PC-3 (cell line): ENCODE measurements around the gene KCNQ1OT1. TPM values are rescaled to one million over a fixed set of nuclear protein-coding genes. Genes with fewer than 3 reads are reported as not detected.

Source experiments
- ATAC-seq: fragments of 200-7000 bp; cut with Tn5 transposase; 2 replicates; pipeline ENCODE4 v1.9.1; 2020; ENCODE audit warnings: mild to moderate bottlenecking, moderate library complexity
- BruUV-seq: library from RNA; stranded (reverse); fragments of 400-500 nt; replicated peaks from 2 replicates; lab custom pipeline; 2021; lab: Mats Ljungman, UMichigan
- CTCF ChIA-PET: fragments of 300-600 bp; sonication (Branson Sonifier 250); formaldehyde crosslinking; loops from one replicate; lab custom pipeline; 2022; ENCODE audit warnings: antibody characterized with exemption; lab: Charles Lee
- POLR2A ChIA-PET: fragments of 300-600 bp; sonication (Branson Sonifier 250); formaldehyde crosslinking; loops from one replicate; lab custom pipeline; 2022; ENCODE audit warnings: antibody characterized with exemption; ENCODE audit not compliant: unreplicated experiment; lab: Charles Lee
- DNase-seq: peaks from one replicate; pipeline ENCODE4 v3.0.0-alpha.2; 2015
- H2AFZ ChIP-seq: fragments of 300-600 bp; sonication (generic); 2 replicates; pipeline ENCODE4 v1.6.0; 2016; ENCODE audit warnings: antibody characterized with exemption, low read length
- H3F3A ChIP-seq: fragments of 300-600 bp; sonication (generic); one replicate; pipeline ENCODE4 v1.6.0; 2017; ENCODE audit warnings: antibody characterized with exemption, low read length, control low read depth, mild to moderate bottlenecking; ENCODE audit not compliant: unreplicated experiment
- H3K27ac ChIP-seq: fragments of 300-600 bp; sonication (generic); 2 replicates; pipeline ENCODE4 v1.5.1; 2016; ENCODE audit warnings: mild to moderate bottlenecking, low read length
- H3K27me3 ChIP-seq: fragments of 300-600 bp; sonication (generic); 2 replicates; pipeline ENCODE4 v1.6.1; 2016; ENCODE audit warnings: low read length, mixed read lengths
- H3K36me3 ChIP-seq: fragments of 300-600 bp; sonication (generic); 2 replicates; pipeline ENCODE4 v1.6.1; 2016; ENCODE audit warnings: low read depth, mixed run types, low read length, mixed read lengths
- H3K4me1 ChIP-seq: fragments of 300-600 bp; sonication (generic); 2 replicates; pipeline ENCODE4 v1.5.1; 2016; ENCODE audit warnings: low read length; ENCODE audit not compliant: insufficient read depth
- H3K4me2 ChIP-seq: fragments of 300-600 bp; sonication (generic); 2 replicates; pipeline ENCODE4 v1.6.0; 2016; ENCODE audit warnings: low read length
- H3K4me3 ChIP-seq: fragments of 300-600 bp; sonication (generic); 2 replicates; pipeline ENCODE4 v1.5.1; 2016; ENCODE audit warnings: mild to moderate bottlenecking, low read length, mixed read lengths
- H3K79me2 ChIP-seq: fragments of 300-600 bp; sonication (generic); 2 replicates; pipeline ENCODE4 v1.6.1; 2017; ENCODE audit warnings: low read length, mixed read lengths
- H3K9ac ChIP-seq: fragments of 300-600 bp; sonication (generic); 2 replicates; pipeline ENCODE4 v1.6.0; 2016; ENCODE audit warnings: mild to moderate bottlenecking, low read length
- H3K9me2 ChIP-seq: fragments of 300-600 bp; sonication (generic); replicated peaks from 2 replicates; pipeline ENCODE4 v1.6.1; 2016; ENCODE audit warnings: mixed run types, low read length, mixed read lengths
- H3K9me3 ChIP-seq: fragments of 300-600 bp; sonication (generic); 2 replicates; pipeline ENCODE4 v1.6.1; 2016; ENCODE audit warnings: low read length, mixed read lengths
- H4K20me1 ChIP-seq: fragments of 300-600 bp; sonication (generic); 2 replicates; pipeline ENCODE4 v1.6.1; 2016; ENCODE audit warnings: low read length, mixed read lengths
- EZH2 ChIP-seq: fragments of 300-600 bp; sonication (generic); IDR thresholded peaks from one replicate; pipeline ENCODE4 v1.6.1; 2017; ENCODE audit warnings: antibody characterized with exemption, mild to moderate bottlenecking, low read length; ENCODE audit not compliant: unreplicated experiment
- EZH2phosphoT487 ChIP-seq: fragments of 300-600 bp; sonication (generic); IDR thresholded peaks from 2 replicates; pipeline ENCODE4 v1.6.1; 2018; ENCODE audit warnings: mild to moderate bottlenecking, antibody characterized with exemption, low read length, borderline replicate concordance
- intact Hi-C: fragments of 100-400 bp; cut with micrococcal nuclease; formaldehyde crosslinking; loops from 2 replicates; pipeline ENCODE4 v1.9.0; 2023
- total RNA-seq: library from RNA; depleted of rRNA; stranded (reverse); fragments of >200 nt; gene quantifications from 2 replicates; pipeline ENCODE4 v1.2.3, GENCODE V29; 2014
- TF ChIP-seq, protein P1 (sequence below): fragments of 300-600 bp; sonication (generic); conservative IDR thresholded peaks from 2 replicates; pipeline ENCODE4 v1.5.1; 2017; ENCODE audit warnings: antibody characterized with exemption, low read depth, mild to moderate bottlenecking, low read length

KCNQ1OT1 gene
- total RNA-seq, 1 experiment from 2014 or later: 1.5 TPM

DNA sequence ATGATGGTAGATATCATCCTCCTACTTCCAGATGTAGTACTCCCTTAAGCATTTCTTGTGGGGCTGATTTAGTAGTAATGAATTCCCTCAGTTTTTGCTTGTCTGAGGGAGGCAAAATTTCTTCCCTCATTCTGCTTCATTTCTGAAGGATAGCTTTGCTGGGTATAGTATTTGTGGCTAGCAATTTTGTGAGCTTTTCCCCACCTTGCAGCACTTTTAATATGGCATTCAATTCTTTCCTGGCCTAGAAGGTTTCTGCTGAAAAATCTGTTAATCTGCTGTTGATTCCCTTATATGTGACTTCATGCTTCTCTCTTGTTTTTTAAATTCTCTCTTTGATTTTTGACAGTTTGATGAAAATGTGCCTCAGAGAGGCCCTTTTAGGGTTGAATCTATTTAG, 50.4 kb downstream of the KCNQ1OT1 start:
- ChIA-PET CTCF (no interaction called here), POLR2A (no interaction called here)
- no peak overlapping the region for H3K9ac ChIP-seq
- no peaks in the 10 kb centered on the region for H3F3A ChIP-seq
- no TSS peak for BruUV-seq
- H3K27ac ChIP-seq: no peak overlapping the region
- no peaks in the 10 kb centered on the region for H3K9me2 ChIP-seq
- H3K79me2 ChIP-seq: no peaks in the 10 kb centered on the region
- TF ChIP-seq EZH2phosphoT487: no peak
- TF ChIP-seq, protein P1, sequence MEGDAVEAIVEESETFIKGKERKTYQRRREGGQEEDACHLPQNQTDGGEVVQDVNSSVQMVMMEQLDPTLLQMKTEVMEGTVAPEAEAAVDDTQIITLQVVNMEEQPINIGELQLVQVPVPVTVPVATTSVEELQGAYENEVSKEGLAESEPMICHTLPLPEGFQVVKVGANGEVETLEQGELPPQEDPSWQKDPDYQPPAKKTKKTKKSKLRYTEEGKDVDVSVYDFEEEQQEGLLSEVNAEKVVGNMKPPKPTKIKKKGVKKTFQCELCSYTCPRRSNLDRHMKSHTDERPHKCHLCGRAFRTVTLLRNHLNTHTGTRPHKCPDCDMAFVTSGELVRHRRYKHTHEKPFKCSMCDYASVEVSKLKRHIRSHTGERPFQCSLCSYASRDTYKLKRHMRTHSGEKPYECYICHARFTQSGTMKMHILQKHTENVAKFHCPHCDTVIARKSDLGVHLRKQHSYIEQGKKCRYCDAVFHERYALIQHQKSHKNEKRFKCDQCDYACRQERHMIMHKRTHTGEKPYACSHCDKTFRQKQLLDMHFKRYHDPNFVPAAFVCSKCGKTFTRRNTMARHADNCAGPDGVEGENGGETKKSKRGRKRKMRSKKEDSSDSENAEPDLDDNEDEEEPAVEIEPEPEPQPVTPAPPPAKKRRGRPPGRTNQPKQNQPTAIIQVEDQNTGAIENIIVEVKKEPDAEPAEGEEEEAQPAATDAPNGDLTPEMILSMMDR: no peak
- TF ChIP-seq EZH2: no peak
- H3K4me3 ChIP-seq: no peak overlapping the region
- H4K20me1 ChIP-seq: no peaks in the 10 kb centered on the region
- intact Hi-C loops: no loop called here
- DNase-seq (no peak), ATAC-seq (no peak)
- H2AFZ ChIP-seq: no peak overlapping the region
- H3K36me3 ChIP-seq: no peaks in the 10 kb centered on the region
- no peak overlapping the region for H3K4me2 ChIP-seq
- H3K27me3 ChIP-seq: no peaks in the 10 kb centered on the region
- peaks cover 23% of the 10 kb centered on the region for H3K9me3 ChIP-seq
- no peaks in the 10 kb centered on the region for H3K4me1 ChIP-seq

DNA sequence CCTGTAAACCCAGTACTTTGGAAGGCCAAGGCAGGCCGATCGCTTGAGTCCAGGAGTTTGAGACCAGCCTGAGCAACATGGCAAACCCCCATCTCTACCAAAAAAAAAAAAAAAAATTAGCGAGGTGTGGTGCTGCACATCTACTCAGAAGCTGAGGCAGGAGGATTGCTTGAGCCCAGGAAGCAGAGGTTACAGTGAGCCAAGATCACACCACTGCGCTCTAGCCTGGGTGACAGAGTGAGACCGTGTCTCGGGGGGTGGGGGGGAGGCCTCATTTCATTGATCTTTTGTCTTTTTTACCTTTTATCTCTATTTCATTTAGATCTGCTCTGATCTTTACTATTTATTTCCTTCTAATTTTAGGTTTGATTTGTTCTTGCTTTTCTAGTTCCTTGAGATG, 51.8 kb downstream of the KCNQ1OT1 start:
- Histone ChIP-seq H2AFZ (no peak overlapping the region), H3K4me1 (no peaks in the 10 kb centered on the region), H3K4me2 (no peak overlapping the region), H3K27me3 (no peaks in the 10 kb centered on the region), H3K79me2 (no peaks in the 10 kb centered on the region), H3K4me3 (no peak overlapping the region), H4K20me1 (no peaks in the 10 kb centered on the region), H3K27ac (no peak overlapping the region), H3K9ac (no peak overlapping the region), H3K36me3 (no peaks in the 10 kb centered on the region), H3F3A (no peaks in the 10 kb centered on the region), H3K9me2 (no peaks in the 10 kb centered on the region), H3K9me3 (peaks cover 31% of the 10 kb centered on the region)
- TF ChIP-seq EZH2phosphoT487 (no peak), EZH2 (no peak)
- TF ChIP-seq, protein P1: no peak
- no TSS peak for BruUV-seq
- intact Hi-C loops: no loop called here
- ATAC-seq (no peak), DNase-seq (no peak)
- CTCF ChIA-PET: interaction anchor here (0.7 kb wide), 1 partner anchor 542 kb away, joined by 8 read pairs; no protein-coding TSS in a partner anchor
- POLR2A ChIA-PET: no interaction called here

DNA sequence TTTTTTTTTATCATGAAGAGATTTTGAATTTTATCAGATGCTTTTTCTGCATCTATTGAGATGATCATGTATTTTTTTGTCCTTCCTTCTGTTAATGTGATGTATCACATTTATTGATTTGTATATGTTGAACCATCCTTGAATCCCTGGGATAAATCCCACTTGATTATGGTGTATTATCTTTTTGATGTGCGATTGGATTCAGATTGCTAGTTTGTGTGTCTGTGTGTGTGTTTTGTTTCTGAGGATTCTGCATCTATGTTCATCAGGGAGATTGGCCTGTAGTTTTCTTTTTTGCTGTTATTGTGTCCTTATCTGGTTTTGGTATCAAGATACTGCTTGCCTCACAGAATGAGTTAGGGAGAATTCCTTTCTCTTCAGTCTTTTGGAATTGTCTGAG, 52.6 kb downstream of the KCNQ1OT1 start:
- BruUV-seq: no TSS peak
- POLR2A ChIA-PET: no interaction called here

More for the DNA sequence above, 52.6 kb downstream of the KCNQ1OT1 start:
- no peak overlapping the region for H3K27ac ChIP-seq
- no peaks in the 10 kb centered on the region for H3K27me3 ChIP-seq
- CTCF ChIA-PET: interaction anchor here (0.7 kb wide), 1 partner anchor 543 kb away, joined by 8 read pairs; no protein-coding TSS in a partner anchor
- H3K4me3 ChIP-seq: no peak overlapping the region
- no peaks in the 10 kb centered on the region for H3F3A ChIP-seq
- H3K4me2 ChIP-seq: no peak overlapping the region
- H3K36me3 ChIP-seq: no peaks in the 10 kb centered on the region
- no peak overlapping the region for H2AFZ ChIP-seq
- no peak overlapping the region for H3K9ac ChIP-seq
- TF ChIP-seq EZH2phosphoT487 (no peak), EZH2 (no peak)
- TF ChIP-seq, protein P1: no peak
- intact Hi-C loops: no loop called here
- no peaks in the 10 kb centered on the region for H4K20me1 ChIP-seq
- ATAC-seq (no peak), DNase-seq (no peak)
- H3K79me2 ChIP-seq: no peaks in the 10 kb centered on the region
- H3K4me1 ChIP-seq: no peaks in the 10 kb centered on the region
- peaks cover 36% of the 10 kb centered on the region for H3K9me3 ChIP-seq
- no peaks in the 10 kb centered on the region for H3K9me2 ChIP-seq
